HG03175 (cell line): ENCODE results near the gene MUTYH.
"Not testable (repeated sequence)": the region's sequence is repeated elsewhere in the genome, so short reads cannot be mapped to it uniquely, and the experiment has no call there.

Experiments
- ATAC-seq: cut with Tn5 transposase; IDR thresholded peaks from one replicate; pipeline ENCODE4 v1.9.1; 2021; ENCODE audit warnings: mild to moderate bottlenecking, moderate library complexity; ENCODE audit not compliant: unreplicated experiment

The MUTYH gene

GRCh38 chr1:45339789-45340558 is at the start of gene MUTYH, which contains the start of gene TOE1:
MUTYH (minus strand) TSS chr1:45340440; CDS start chr1:45334505, 5,935 bp downstream.
TOE1 (plus strand) TSS chr1:45340170; CDS start chr1:45340253, 83 bp downstream.
- peak; percentile 84 for ATAC-seq

GRCh38 chr1:45386219-45386618 is 46.0 kb upstream of the MUTYH start:
- ATAC-seq: no peak

GRCh38 chr1:45385302-45385701 is 45.1 kb upstream of the MUTYH start:
- no peak for ATAC-seq

GRCh38 chr1:45384213-45384612 is 44.0 kb upstream of the MUTYH start:
- ATAC-seq: not testable (repeated sequence)

GRCh38 chr1:45383191-45383590 is 43.0 kb upstream of the MUTYH start:
- ATAC-seq: no peak

- ATAC-seq: no peak
These were observed 41.0 kb upstream of the MUTYH start for GRCh38 chr1:45381243-45381642.

GRCh38 chr1:45380730-45381129 is 40.5 kb upstream of the MUTYH start:
- no peak for ATAC-seq

- no peak for ATAC-seq
These were observed 39.9 kb upstream of the MUTYH start for GRCh38 chr1:45380125-45380524.

GRCh38 chr1:45379524-45379923 is 39.3 kb upstream of the MUTYH start:
- ATAC-seq: no peak

GRCh38 chr1:45378184-45378583 is 37.9 kb upstream of the MUTYH start:
- no peak for ATAC-seq

GRCh38 chr1:45375104-45376090 is 35.2 kb upstream of the MUTYH start:
- no peak for ATAC-seq

- ATAC-seq: no peak
These were observed 33.3 kb upstream of the MUTYH start for GRCh38 chr1:45373573-45373972.

- ATAC-seq: peak; percentile 61
These were observed 30.3 kb upstream of the MUTYH start for GRCh38 chr1:45370575-45370974.

- no peak for ATAC-seq
These were observed 24.8 kb upstream of the MUTYH start for GRCh38 chr1:45365051-45365450.

- no peak for ATAC-seq
These were observed 24.1 kb upstream of the MUTYH start for GRCh38 chr1:45364294-45364693.

GRCh38 chr1:45360981-45361380 is 20.7 kb upstream of the MUTYH start:
- not testable (repeated sequence) for ATAC-seq

- ATAC-seq: no peak
These were observed 19.8 kb upstream of the MUTYH start for GRCh38 chr1:45359882-45360513.

- ATAC-seq: no peak
These were observed 15.9 kb upstream of the MUTYH start for GRCh38 chr1:45356186-45356585.

GRCh38 chr1:45355683-45356082 is 15.4 kb upstream of the MUTYH start:
- ATAC-seq: no peak

GRCh38 chr1:45354838-45355237 is 14.6 kb upstream of the MUTYH start:
- no peak for ATAC-seq

- ATAC-seq: no peak
These were observed 13.4 kb upstream of the MUTYH start for GRCh38 chr1:45353685-45354084.
